Stomach (tissue), 9 donors: Measurements from ENCODE around the gene PARD6A. TPM values are rescaled to one million over a fixed set of nuclear protein-coding genes. Genes with fewer than 3 reads are reported as not detected.

Experiments used
- DNase-seq, 2 donors: peaks; one replicate each; pipeline versions ENCODE4 v3.0.0 to v3.0.0-alpha.2; 2013 to 2019
- H3K27ac ChIP-seq, 5 donors: fragments of 200-600 bp in 4 of 5; sonication (generic) in 4 of 5; one replicate each; pipeline ENCODE4 v1.5.1; 2013 to 2019; ENCODE audit warnings: mild to moderate bottlenecking in 1 of 5, moderate library complexity in 1 of 5
- H3K27me3 ChIP-seq, 3 donors: fragments of 200-600 bp; sonication (generic); one replicate each; pipeline ENCODE4 v1.5.1; 2017 to 2019; ENCODE audit warnings: mixed run types in 1 of 3
- H3K36me3 ChIP-seq, 4 donors: fragments of 200-600 bp; sonication (generic); 1 replicate in 3 of 4; 2 replicates in 1 of 4; pipeline ENCODE4 v1.5.1; 2016 to 2019
- H3K4me1 ChIP-seq, 4 donors: fragments of 200-600 bp; sonication (generic); one replicate each; pipeline ENCODE4 v1.5.1; 2016 to 2019
- H3K4me3 ChIP-seq, 4 donors: fragments of 200-600 bp; sonication (generic) in 3 of 4; one replicate each; pipeline ENCODE4 v1.5.1; 2016 to 2019; ENCODE audit warnings: mild to moderate bottlenecking in 1 of 4
- H3K9me3 ChIP-seq, 4 donors: fragments of 200-600 bp; sonication (generic); one replicate each; pipeline ENCODE4 v1.5.1; 2016 to 2019
- CTCF ChIP-seq, 7 experiments: fragments of 450-650 bp in 4 of 7; fragments of 200-600 bp in 3 of 7; sonication (generic) in 3 of 7; IDR thresholded peaks; one replicate each; pipeline ENCODE4 v1.5.1; 2016 to 2019; ENCODE audit warnings: antibody characterized with exemption in 7 of 7, control low read depth in 2 of 7, mild to moderate bottlenecking in 1 of 7
- EP300 ChIP-seq: sonication (generic); formaldehyde crosslinking; IDR thresholded peaks from one replicate; pipeline ENCODE4 v1.6.1; 2017; ENCODE audit warnings: antibody characterized with exemption
- POLR2A ChIP-seq, 4 donors: fragments of 450-650 bp; IDR thresholded peaks; one replicate each; pipeline ENCODE4 v1.6.1; 2016; ENCODE audit warnings: antibody characterized with exemption in 4 of 4, control low read depth in 2 of 4, mild to moderate bottlenecking in 1 of 4, moderate library complexity in 1 of 4
- POLR2AphosphoS5 ChIP-seq, 3 donors: sonication (generic); formaldehyde crosslinking; IDR thresholded peaks; one replicate each; pipeline ENCODE4 v1.6.1; 2016; ENCODE audit warnings: antibody characterized with exemption in 3 of 3
- WGBS, 5 donors: extraction: QIAGEN DNeasy Blood & Tissue Kit in 3 of 5; methylation state at CpG; one replicate each; pipeline versions ENCODE4 v1.1.5 to v1.1.7; 2013 to 2018; 5-methylcytosine and 5-hydroxymethylcytosine counted together
- intact Hi-C: fragments of 100-400 bp; cut with DNase I; formaldehyde crosslinking; loops from one replicate; pipeline ENCODE4 v1.15.1; 2023; ENCODE audit warnings: low total_unique reads
- polyA plus RNA-seq, 3 donors: library from polyadenylated mRNA; stranded (reverse); fragments of 200-250 nt; gene quantifications; one replicate each; pipeline ENCODE4 v1.2.3, GENCODE V29; 2013
- total RNA-seq, 5 donors: library from RNA; depleted of rRNA; stranded (reverse); fragments of >200 nt; gene quantifications; one replicate each; pipeline versions ENCODE4 v1.1.0 to v1.2.3, GENCODE V29; 2014 to 2016
- donor health status: healthy with polysubstance abuse.
- donor health status: Bipolar disorder and iron deficiency.
- donor health status: healthy.

Gene PARD6A
- total and polyA plus RNA-seq, 8 donors = 1.1 to 56.7 (median 7.1) TPM

- peak; percentile 88 to 94 for DNase-seq
- 10 to 26% (median 14%) methylated on average over 20 to 78 of the region's 78 CpGs for WGBS, 5 donors
- Histone ChIP-seq H3K27ac (peak within 1 kb of the TSS; percentile 82 to 93 (median 87)), H3K4me1 (peaks cover 25 to 42% (median 36%) of the 10 kb centered on the region in 4 donors), H3K36me3 (peaks cover 9 to 23% (median 15%) of the 10 kb centered on the region in 4 donors), H3K4me3 (peak within 1 kb of the TSS; percentile 84 to 96 (median 90)), H3K27me3 (no peaks in the 10 kb centered on the region), H3K9me3 (no peaks in the 10 kb centered on the region)
- intact Hi-C loops = no loop called here
- TF ChIP-seq POLR2AphosphoS5 (IDR thresholded peaks at IDR 0.05) = peak; percentile 41 to 58 (median 50)
- TF ChIP-seq POLR2A (IDR thresholded peaks at IDR 0.05) = no peak
Measured at GRCh38 chr16:67666559-67667452, 6.0 kb downstream of the PARD6A start, which contains the start of the genes C16orf86 and ENKD1. Gene C16orf86, plus strand, starts transcription at chr16:67666814. Its CDS starts 157 bp downstream, at chr16:67666971. Gene ENKD1, minus strand, starts transcription at chr16:67666750. Its CDS starts 308 bp downstream, at chr16:67666442.

GRCh38 chr16:67667453-67667816 is 6.7 kb downstream of the PARD6A start:
- H3K27me3 ChIP-seq = no peaks in the 10 kb centered on the region
- peak overlapping the region; percentile 34 to 93 (median 87) for H3K27ac ChIP-seq
- intact Hi-C loops = no loop called here
- peaks cover 24 to 46% (median 38%) of the 10 kb centered on the region in 4 donors for H3K4me1 ChIP-seq
- H3K4me3 ChIP-seq = peak overlapping the region; percentile 84 to 96 (median 90)
- TF ChIP-seq EP300 (no peak), POLR2AphosphoS5 (IDR thresholded peaks at IDR 0.05) (no peak), CTCF (IDR thresholded peaks at IDR 0.05) (no peak), POLR2A (IDR thresholded peaks at IDR 0.05) (no peak)
- no peaks in the 10 kb centered on the region for H3K9me3 ChIP-seq
- peaks cover 9 to 23% (median 13%) of the 10 kb centered on the region in 4 donors for H3K36me3 ChIP-seq
- DNase-seq = no peak
- 38 to 58% (median 52%) methylated on average over 6 to 10 of the region's 10 CpGs for WGBS, 5 donors

GRCh38 chr16:67667817-67668494 is 7.2 kb downstream of the PARD6A start:
- Histone ChIP-seq H3K4me3 (peak overlapping the region; percentile 84 to 96 (median 90)), H3K27me3 (no peaks in the 10 kb centered on the region), H3K9me3 (no peaks in the 10 kb centered on the region), H3K4me1 (peaks cover 26 to 48% (median 43%) of the 10 kb centered on the region in 4 donors), H3K27ac (peak overlapping the region; percentile 34 to 93 (median 87)), H3K36me3 (peaks cover 6 to 19% (median 10%) of the 10 kb centered on the region in 4 donors)
- intact Hi-C loops = no loop called here
- peak; percentile 88 to 96 for DNase-seq
- 9 to 20% (median 17%) methylated on average over 4 to 18 of the region's 18 CpGs for WGBS, 5 donors
- TF ChIP-seq POLR2AphosphoS5 (IDR thresholded peaks at IDR 0.05) (peak in 2 of 3 donors; percentile 34 to 88), POLR2A (IDR thresholded peaks at IDR 0.05) (no peak), CTCF (IDR thresholded peaks at IDR 0.05) (peak in 5 of 7 experiments; percentile 81 to 98 (median 87))

- WGBS, 5 donors = 80 to 94% (median 86%) methylated on average over 6 of the region's 6 CpGs
- Histone ChIP-seq H3K4me1 (peaks cover 33 to 55% (median 50%) of the 10 kb centered on the region in 4 donors), H3K4me3 (no peak overlapping the region), H3K36me3 (peaks cover 0 to 12% (median 3%) of the 10 kb centered on the region in 4 donors), H3K9me3 (no peaks in the 10 kb centered on the region), H3K27ac (peak overlapping the region in 3 of 5 donors; percentile 87 to 93 (median 88)), H3K27me3 (no peaks in the 10 kb centered on the region)
- peak in 1 of 2 donors; percentile 9 for DNase-seq
- TF ChIP-seq POLR2AphosphoS5 (IDR thresholded peaks at IDR 0.05) (no peak), POLR2A (IDR thresholded peaks at IDR 0.05) (no peak), CTCF (IDR thresholded peaks at IDR 0.05) (no peak), EP300 (no peak)
- intact Hi-C loops = no loop called here
Measured at GRCh38 chr16:67668495-67669157, 7.9 kb downstream of the PARD6A start.
